H9 (cell line): Measurements from ENCODE around the gene FGFR1OP2. TPM values are rescaled to one million over a fixed set of nuclear protein-coding genes. Genes with fewer than 3 reads are reported as not detected.

ENCODE experiments used
- DNase-seq: peaks from one replicate; pipeline ENCODE4 v3.0.0-alpha.2; 2017
- H2AFZ ChIP-seq: one replicate; pipeline ENCODE4 v1.6.1; 2013; ENCODE audit warnings: mild to moderate bottlenecking, low read length, control low read depth, moderate library complexity
- H2AK5ac ChIP-seq: 2 replicates; pipeline ENCODE4 v1.6.1; 2013; ENCODE audit warnings: low read length, control low read depth, mixed read lengths; ENCODE audit not compliant: insufficient read length
- H2BK120ac ChIP-seq: one replicate; pipeline ENCODE4 v1.6.1; 2013; ENCODE audit warnings: low read depth, mild to moderate bottlenecking, low read length, control low read depth, inconsistent platforms; ENCODE audit not compliant: poor library complexity, severe bottlenecking
- H2BK12ac ChIP-seq: 2 replicates; pipeline ENCODE4 v1.6.1; 2013; ENCODE audit warnings: low read length, control low read depth, mixed read lengths, low read depth; ENCODE audit not compliant: insufficient read length
- H2BK15ac ChIP-seq: 2 replicates; pipeline ENCODE4 v1.6.1; 2013; ENCODE audit warnings: low read depth, low read length, control low read depth
- H2BK20ac ChIP-seq: one replicate; pipeline ENCODE4 v1.6.1; 2013; ENCODE audit warnings: low read depth, mild to moderate bottlenecking, low read length, control low read depth, inconsistent platforms; ENCODE audit not compliant: poor library complexity, severe bottlenecking
- H2BK5ac ChIP-seq: 2 replicates; pipeline ENCODE4 v1.6.1; 2013; ENCODE audit warnings: low read length, control low read depth, mixed read lengths; ENCODE audit not compliant: insufficient read length
- H3K14ac ChIP-seq: 2 replicates; pipeline ENCODE4 v1.6.1; 2013; ENCODE audit warnings: low read length, control low read depth; ENCODE audit not compliant: insufficient read depth
- H3K18ac ChIP-seq: 2 replicates; pipeline ENCODE4 v1.6.1; 2013; ENCODE audit warnings: low read depth, mild to moderate bottlenecking, mixed read lengths, low read length, control low read depth; ENCODE audit not compliant: insufficient read length
- H3K23ac ChIP-seq: 2 replicates; pipeline ENCODE4 v1.6.1; 2013; ENCODE audit warnings: low read length, control low read depth, mixed read lengths, low read depth; ENCODE audit not compliant: insufficient read length
- H3K23me2 ChIP-seq: 2 replicates; pipeline ENCODE4 v1.6.1; 2013; ENCODE audit warnings: low read depth, mild to moderate bottlenecking, mixed read lengths, low read length, control low read depth; ENCODE audit not compliant: insufficient read length, poor library complexity, severe bottlenecking
- H3K27ac ChIP-seq: 2 replicates; pipeline ENCODE4 v1.5.1; 2013; ENCODE audit warnings: low read length, control low read depth, mixed read lengths, low read depth; ENCODE audit not compliant: insufficient read length
- H3K27me3 ChIP-seq: 2 replicates; pipeline ENCODE4 v1.6.1; 2013; ENCODE audit warnings: low read length, control low read depth, inconsistent platforms; ENCODE audit not compliant: insufficient read depth
- H3K4ac ChIP-seq: 2 replicates; pipeline ENCODE4 v1.6.1; 2013; ENCODE audit warnings: low read depth, mild to moderate bottlenecking, control low read depth, inconsistent platforms, low read length, moderate library complexity
- H3K4me1 ChIP-seq: 2 replicates; pipeline ENCODE4 v1.6.1; 2013; ENCODE audit warnings: low read length, control low read depth, inconsistent platforms; ENCODE audit not compliant: insufficient read depth
- H3K4me2 ChIP-seq: 2 replicates; pipeline ENCODE4 v1.6.1; 2013; ENCODE audit warnings: low read length, control low read depth, mixed read lengths; ENCODE audit not compliant: insufficient read length, insufficient read depth
- H3K56ac ChIP-seq: 2 replicates; pipeline ENCODE4 v1.6.1; 2013; ENCODE audit warnings: low read depth, mild to moderate bottlenecking, mixed read lengths, low read length, control low read depth; ENCODE audit not compliant: insufficient read length
- H3K79me1 ChIP-seq: 2 replicates; pipeline ENCODE4 v1.6.1; 2013; ENCODE audit warnings: low read depth, mild to moderate bottlenecking, moderate library complexity, low read length, control low read depth, inconsistent platforms; ENCODE audit not compliant: insufficient read depth, poor library complexity, severe bottlenecking
- H3K79me2 ChIP-seq: 2 replicates; pipeline ENCODE4 v1.6.1; 2013; ENCODE audit warnings: low read length, control low read depth, inconsistent platforms; ENCODE audit not compliant: insufficient read depth
- H3K9ac ChIP-seq: 2 replicates; pipeline ENCODE4 v1.6.1; 2013; ENCODE audit warnings: low read length, control low read depth, mixed read lengths; ENCODE audit not compliant: insufficient read length; ENCODE audit errors: extremely low read depth
- H3K9me3 ChIP-seq: one replicate; pipeline ENCODE4 v1.6.1; 2013; ENCODE audit warnings: low read depth, low read length, inconsistent platforms; ENCODE audit not compliant: control insufficient read depth
- H3T11ph ChIP-seq: one replicate; pipeline ENCODE4 v1.6.1; 2013; ENCODE audit warnings: mild to moderate bottlenecking, low read length, control low read depth, inconsistent platforms
- H4K20me1 ChIP-seq: one replicate; pipeline ENCODE4 v1.6.1; 2013; ENCODE audit not compliant: control insufficient read depth, insufficient read length, insufficient read depth
- H4K5ac ChIP-seq: 2 replicates; pipeline ENCODE4 v1.6.1; 2013; ENCODE audit warnings: low read depth, mild to moderate bottlenecking, mixed read lengths, low read length, control low read depth; ENCODE audit not compliant: insufficient read length
- H4K8ac ChIP-seq: replicated peaks from 2 replicates; pipeline ENCODE4 v1.6.1; 2013; ENCODE audit warnings: low read length, control low read depth, mixed read lengths, low read depth; ENCODE audit not compliant: insufficient read length
- H4K91ac ChIP-seq: 2 replicates; pipeline ENCODE4 v1.6.1; 2013; ENCODE audit warnings: low read depth, mild to moderate bottlenecking, moderate library complexity, mixed read lengths, low read length, control low read depth; ENCODE audit not compliant: insufficient read length
- H3K27ac Mint-ChIP-seq, 3 experiments: 2 replicates in 2 of 3; 3 replicates in 1 of 3; pipeline ENCODE4 v1.8.0; 2020 to 2021; ENCODE audit warnings: mixed read lengths in 3 of 3, mild to moderate bottlenecking in 1 of 3, moderate library complexity in 1 of 3
- H3K27me3 Mint-ChIP-seq: 2 replicates; pipeline ENCODE4 v1.8.0; 2021; ENCODE audit warnings: low read depth, mild to moderate bottlenecking, moderate library complexity, mixed read lengths
- H3K36me3 Mint-ChIP-seq, 3 experiments: 2 replicates in 2 of 3; 3 replicates in 1 of 3; pipeline ENCODE4 v1.8.0; 2020 to 2021; ENCODE audit warnings: low read depth in 3 of 3, mixed read lengths in 3 of 3; ENCODE audit not compliant: insufficient read depth in 1 of 3
- H3K4me1 Mint-ChIP-seq, 2 experiments: 2 replicates each; pipeline ENCODE4 v1.8.0; 2020; ENCODE audit warnings: mixed read lengths in 2 of 2
- H3K4me3 Mint-ChIP-seq, 2 experiments: 2 replicates in 1 of 2; 3 replicates in 1 of 2; pipeline ENCODE4 v1.8.0; 2020 to 2021; ENCODE audit warnings: mild to moderate bottlenecking in 2 of 2, mixed read lengths in 2 of 2, moderate library complexity in 1 of 2
- H3K9me3 Mint-ChIP-seq, 2 experiments: 2 replicates in 1 of 2; 3 replicates in 1 of 2; pipeline ENCODE4 v1.8.0; 2020; ENCODE audit warnings: mild to moderate bottlenecking in 2 of 2, mixed read lengths in 2 of 2, moderate library complexity in 1 of 2
- WGBS: extraction: QIAGEN DNeasy Blood & Tissue Kit; methylation state at CpG from one replicate; pipeline ENCODE4 v1.1.7; 2013; ENCODE audit warnings: missing lambda C conversion rate, low lambda C conversion rate, mixed read lengths; ENCODE audit not compliant: insufficient read length; ENCODE audit errors: extremely low coverage; 5-methylcytosine and 5-hydroxymethylcytosine counted together
- total RNA-seq: library from RNA; stranded (reverse); gene quantifications from 2 replicates; pipeline ENCODE4 v1.2.1, GENCODE V29; 2021
- TF ChIP-seq, protein P1 (sequence below): fragments of 200-600 bp; sonication (generic); conservative IDR thresholded peaks from 3 replicates; pipeline ENCODE4 v1.8.0; 2021; ENCODE audit warnings: antibody characterized with exemption, mild to moderate bottlenecking

Gene FGFR1OP2
- total RNA-seq, 1 experiment from 2014 or later = 30.0 TPM

DNA sequence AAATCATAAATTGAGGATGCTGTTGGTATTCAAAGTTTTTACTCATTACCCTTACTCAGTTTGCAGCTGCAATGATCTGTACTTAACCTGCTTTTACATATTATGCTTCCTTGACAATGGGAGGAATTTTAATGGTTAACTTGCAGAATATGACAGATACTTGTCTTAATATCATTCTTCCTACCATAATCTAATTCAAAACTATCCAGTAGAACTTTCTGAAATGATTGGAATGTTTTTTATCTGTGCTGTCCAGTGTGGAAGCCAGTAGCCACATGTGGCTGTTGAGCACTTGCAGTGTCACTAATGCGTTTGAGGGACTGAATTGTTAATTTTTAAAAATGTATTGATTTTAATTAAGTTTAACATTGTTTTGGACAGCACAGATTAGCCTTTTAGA, 23.5 kb downstream of the FGFR1OP2 start:
- no peaks in the 10 kb centered on the region for H3K27me3 Mint-ChIP-seq

More for the DNA sequence above, 23.5 kb downstream of the FGFR1OP2 start:
- H4K91ac ChIP-seq = no peak overlapping the region
- H3K4me1 ChIP-seq = no peaks in the 10 kb centered on the region
- no CpG with 5 or more reads among the region's 1 CpG for WGBS
- H3K56ac ChIP-seq = no peak overlapping the region
- no peaks in the 10 kb centered on the region for H3K4me1 Mint-ChIP-seq
- H3K9me3 Mint-ChIP-seq = no peaks in the 10 kb centered on the region
- no peak overlapping the region for H3K18ac ChIP-seq
- no peak overlapping the region for H2BK15ac ChIP-seq
- H3K14ac ChIP-seq = no peak overlapping the region
- no peaks in the 10 kb centered on the region for H3K79me1 ChIP-seq
- H2BK120ac ChIP-seq = no peak overlapping the region
- H3K4me2 ChIP-seq = no peak overlapping the region
- TF ChIP-seq, protein P1, sequence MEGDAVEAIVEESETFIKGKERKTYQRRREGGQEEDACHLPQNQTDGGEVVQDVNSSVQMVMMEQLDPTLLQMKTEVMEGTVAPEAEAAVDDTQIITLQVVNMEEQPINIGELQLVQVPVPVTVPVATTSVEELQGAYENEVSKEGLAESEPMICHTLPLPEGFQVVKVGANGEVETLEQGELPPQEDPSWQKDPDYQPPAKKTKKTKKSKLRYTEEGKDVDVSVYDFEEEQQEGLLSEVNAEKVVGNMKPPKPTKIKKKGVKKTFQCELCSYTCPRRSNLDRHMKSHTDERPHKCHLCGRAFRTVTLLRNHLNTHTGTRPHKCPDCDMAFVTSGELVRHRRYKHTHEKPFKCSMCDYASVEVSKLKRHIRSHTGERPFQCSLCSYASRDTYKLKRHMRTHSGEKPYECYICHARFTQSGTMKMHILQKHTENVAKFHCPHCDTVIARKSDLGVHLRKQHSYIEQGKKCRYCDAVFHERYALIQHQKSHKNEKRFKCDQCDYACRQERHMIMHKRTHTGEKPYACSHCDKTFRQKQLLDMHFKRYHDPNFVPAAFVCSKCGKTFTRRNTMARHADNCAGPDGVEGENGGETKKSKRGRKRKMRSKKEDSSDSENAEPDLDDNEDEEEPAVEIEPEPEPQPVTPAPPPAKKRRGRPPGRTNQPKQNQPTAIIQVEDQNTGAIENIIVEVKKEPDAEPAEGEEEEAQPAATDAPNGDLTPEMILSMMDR = no peak
- no peak overlapping the region for H3T11ph ChIP-seq
- no peaks in the 10 kb centered on the region for H4K20me1 ChIP-seq
- H2BK5ac ChIP-seq = no peak overlapping the region
- H3K27me3 ChIP-seq = no peaks in the 10 kb centered on the region
- H2AK5ac ChIP-seq = no peak overlapping the region
- H3K9ac ChIP-seq = no peak overlapping the region
- H3K9me3 ChIP-seq = no peaks in the 10 kb centered on the region
- no peak for DNase-seq
- no peak overlapping the region for H2BK12ac ChIP-seq
- no peak overlapping the region for H3K4me3 Mint-ChIP-seq
- H3K27ac ChIP-seq = no peak overlapping the region
- H3K4ac ChIP-seq = no peak overlapping the region
- H3K23me2 ChIP-seq = no peaks in the 10 kb centered on the region
- H3K79me2 ChIP-seq = no peaks in the 10 kb centered on the region
- H4K8ac ChIP-seq = no peak overlapping the region
- H3K36me3 Mint-ChIP-seq = peaks cover under 1 to 48% (median 23%) of the 10 kb centered on the region in 3 experiments; a peak in 5 of 7 replicates
- no peak overlapping the region for H3K23ac ChIP-seq
- H2BK20ac ChIP-seq = no peak overlapping the region
- H3K27ac Mint-ChIP-seq = no peak overlapping the region
- no peak overlapping the region for H2AFZ ChIP-seq
- H4K5ac ChIP-seq = no peak overlapping the region
